IMR-90 (cell line): ENCODE data around the gene CDC42EP1. TPM values are rescaled to one million over a fixed set of nuclear protein-coding genes. Genes with fewer than 3 reads are reported as not detected.

Experiments used
- ATAC-seq: fragments of 200-7000 bp; cut with Tn5 transposase; 2 replicates; pipeline ENCODE4 v1.9.1; 2020; ENCODE audit warnings: low read depth, mild to moderate bottlenecking, moderate library complexity
- BruUV-seq: library from RNA; stranded (reverse); fragments of 400-500 nt; replicated peaks from 2 replicates; lab custom pipeline; 2021; lab: Mats Ljungman, UMichigan
- CTCF ChIA-PET: fragments of 300-600 bp; formaldehyde crosslinking; extraction: SDS; loops from one replicate; lab custom pipeline; 2021; ENCODE audit warnings: antibody characterized with exemption; lab: Yijun Ruan, JAX
- POLR2A ChIA-PET: fragments of 300-600 bp; sonication (Branson Sonifier 250); formaldehyde crosslinking; loops from one replicate; lab custom pipeline; 2022; ENCODE audit warnings: antibody characterized with exemption; ENCODE audit not compliant: unreplicated experiment; lab: Charles Lee
- DNase-seq: peaks from one replicate; pipeline ENCODE4 v3.0.0; 2013
- H2AFZ ChIP-seq: replicated peaks from 2 replicates; pipeline ENCODE3; 2013; ENCODE audit warnings: low read length, mild to moderate bottlenecking; ENCODE audit not compliant: poor library complexity
- H2AK5ac ChIP-seq: 2 replicates; pipeline ENCODE4 v1.6.1; 2013; ENCODE audit warnings: low read depth, low read length, inconsistent platforms
- H2AK9ac ChIP-seq: replicated peaks from 2 replicates; pipeline ENCODE3; 2013; ENCODE audit warnings: mild to moderate bottlenecking, low read depth, low read length, moderate library complexity; ENCODE audit not compliant: poor library complexity
- H2BK120ac ChIP-seq: 2 replicates; pipeline ENCODE4 v1.6.1; 2013; ENCODE audit warnings: low read depth, low read length, inconsistent platforms
- H2BK15ac ChIP-seq: 3 replicates; pipeline ENCODE4 v1.6.1; 2013; ENCODE audit warnings: low read depth, low read length, inconsistent platforms
- H2BK20ac ChIP-seq: 2 replicates; pipeline ENCODE4 v1.6.1; 2013; ENCODE audit warnings: low read depth, mild to moderate bottlenecking, inconsistent platforms, low read length, moderate library complexity
- H2BK5ac ChIP-seq: 2 replicates; pipeline ENCODE4 v1.6.1; 2013; ENCODE audit warnings: mild to moderate bottlenecking, low read depth, low read length, inconsistent platforms; ENCODE audit not compliant: poor library complexity, severe bottlenecking
- H3K14ac ChIP-seq: replicated peaks from 2 replicates; pipeline ENCODE4 v1.6.1; 2013; ENCODE audit warnings: low read depth, low read length, inconsistent platforms
- H3K18ac ChIP-seq: 2 replicates; pipeline ENCODE4 v1.6.1; 2013; ENCODE audit warnings: low read depth, low read length, control low read depth
- H3K23ac ChIP-seq: 2 replicates; pipeline ENCODE4 v1.6.1; 2013; ENCODE audit warnings: low read depth, low read length, inconsistent platforms
- H3K27ac ChIP-seq: 2 replicates; pipeline ENCODE4 v1.5.1; 2013; ENCODE audit warnings: mild to moderate bottlenecking, control low read depth, low read length; ENCODE audit not compliant: insufficient read depth
- H3K27me3 ChIP-seq: 2 replicates; pipeline ENCODE4 v1.6.1; 2013; ENCODE audit warnings: low read length; ENCODE audit not compliant: control insufficient read depth, insufficient read depth
- H3K36me3 ChIP-seq: 2 replicates; pipeline ENCODE4 v1.6.1; 2013; ENCODE audit warnings: low read length, mixed read lengths; ENCODE audit not compliant: control insufficient read depth, insufficient read depth
- H3K4ac ChIP-seq: 2 replicates; pipeline ENCODE4 v1.6.1; 2013; ENCODE audit warnings: low read depth, low read length, inconsistent platforms
- H3K4me1 ChIP-seq: 2 replicates; pipeline ENCODE4 v1.6.1; 2013; ENCODE audit warnings: low read length, mixed read lengths; ENCODE audit not compliant: control insufficient read depth, insufficient read depth
- H3K4me2 ChIP-seq: 2 replicates; pipeline ENCODE4 v1.6.1; 2013; ENCODE audit warnings: low read depth, mild to moderate bottlenecking, control low read depth, low read length, moderate library complexity
- H3K4me3 ChIP-seq: 2 replicates; pipeline ENCODE4 v1.5.1; 2013; ENCODE audit warnings: low read depth, mild to moderate bottlenecking, control low read depth, low read length, moderate library complexity; ENCODE audit not compliant: insufficient read depth
- H3K56ac ChIP-seq: 2 replicates; pipeline ENCODE4 v1.6.1; 2013; ENCODE audit warnings: low read length, inconsistent platforms; ENCODE audit not compliant: insufficient read depth; ENCODE audit errors: extremely low read depth
- H3K79me1 ChIP-seq, 2 experiments: 2 replicates each; pipeline ENCODE4 v1.6.1; 2013; ENCODE audit warnings: low read length in 2 of 2, inconsistent platforms in 1 of 2, low read depth in 1 of 2
- H3K9ac ChIP-seq: 2 replicates; pipeline ENCODE4 v1.6.1; 2013; ENCODE audit warnings: low read depth, low read length, control low read depth
- H3K9me1 ChIP-seq: 2 replicates; pipeline ENCODE4 v1.6.1; 2013; ENCODE audit warnings: low read length, inconsistent platforms; ENCODE audit not compliant: insufficient read depth
- H3K9me3 ChIP-seq: 2 replicates; pipeline ENCODE4 v1.6.1; 2013; ENCODE audit warnings: low read length; ENCODE audit not compliant: control insufficient read depth, insufficient read depth
- H4K20me1 ChIP-seq: 2 replicates; pipeline ENCODE4 v1.6.1; 2013; ENCODE audit warnings: low read length, inconsistent platforms; ENCODE audit not compliant: insufficient read depth
- H4K5ac ChIP-seq: 2 replicates; pipeline ENCODE4 v1.6.1; 2013; ENCODE audit warnings: mild to moderate bottlenecking, low read depth, low read length, control low read depth
- H4K8ac ChIP-seq, 2 experiments: 2 replicates each; pipeline ENCODE4 v1.6.1; 2013; ENCODE audit warnings: low read depth in 2 of 2, low read length in 2 of 2, control low read depth in 1 of 2, inconsistent platforms in 1 of 2
- H4K91ac ChIP-seq: 2 replicates; pipeline ENCODE4 v1.6.1; 2013; ENCODE audit warnings: low read depth, low read length, inconsistent platforms; ENCODE audit not compliant: insufficient read depth
- BHLHE40 ChIP-seq: fragments of 150-350 bp; IDR thresholded peaks from 2 replicates; pipeline ENCODE4 v1.6.1; 2016; ENCODE audit warnings: mild to moderate bottlenecking, low read depth, low read length
- CEBPB ChIP-seq: IDR thresholded peaks from 2 replicates; pipeline ENCODE4 v1.6.1; 2012; ENCODE audit warnings: low read depth, low read length, improper control_type of control experiment
- CHD1 ChIP-seq: IDR thresholded peaks from 2 replicates; pipeline ENCODE4 v1.6.1; 2012; ENCODE audit warnings: low read depth, low read length, improper control_type of control experiment
- CTCF ChIP-seq: conservative IDR thresholded peaks from 2 replicates; pipeline ENCODE4 v1.5.1; 2012; ENCODE audit warnings: mild to moderate bottlenecking, low read depth, low read length, improper control_type of control experiment
- ELK1 ChIP-seq: fragments of 150-350 bp; IDR thresholded peaks from 2 replicates; pipeline ENCODE4 v1.6.1; 2016; ENCODE audit warnings: low read depth, mild to moderate bottlenecking, low read length, moderate library complexity, borderline replicate concordance
- FOS ChIP-seq: fragments of 150-350 bp; IDR thresholded peaks from 2 replicates; pipeline ENCODE4 v1.6.1; 2016; ENCODE audit warnings: low read depth, low read length
- MAFK ChIP-seq: IDR thresholded peaks from 2 replicates; pipeline ENCODE4 v1.6.1; 2012; ENCODE audit warnings: low read depth, low read length, improper control_type of control experiment
- MAZ ChIP-seq: IDR thresholded peaks from 2 replicates; pipeline ENCODE4 v1.6.1; 2012; ENCODE audit warnings: low read depth, mild to moderate bottlenecking, low read length, improper control_type of control experiment, moderate library complexity, borderline replicate concordance
- MXI1 ChIP-seq: IDR thresholded peaks from 2 replicates; pipeline ENCODE4 v1.6.1; 2012; ENCODE audit warnings: low read depth, mild to moderate bottlenecking, low read length, moderate library complexity, borderline replicate concordance
- NFE2L2 ChIP-seq: fragments of 150-350 bp; IDR thresholded peaks from 2 replicates; pipeline ENCODE4 v1.6.1; 2016; ENCODE audit warnings: low read depth, mild to moderate bottlenecking, low read length
- POLR2A ChIP-seq: IDR thresholded peaks from 2 replicates; pipeline ENCODE4 v1.6.1; 2012; ENCODE audit warnings: mild to moderate bottlenecking, low read depth, low read length
- RCOR1 ChIP-seq: IDR thresholded peaks from 2 replicates; pipeline ENCODE4 v1.6.1; 2012; ENCODE audit warnings: mild to moderate bottlenecking, low read length, improper control_type of control experiment; ENCODE audit not compliant: insufficient replicate concordance
- RFX5 ChIP-seq: IDR thresholded peaks from 2 replicates; pipeline ENCODE4 v1.8.0; 2012; ENCODE audit warnings: low read depth, mild to moderate bottlenecking, low read length, moderate library complexity
- SMC3 ChIP-seq: fragments of 150-350 bp; IDR thresholded peaks from 2 replicates; pipeline ENCODE4 v1.6.1; 2016; ENCODE audit warnings: low read depth, mild to moderate bottlenecking, antibody characterized with exemption, low read length, moderate library complexity
- USF2 ChIP-seq: fragments of 150-350 bp; IDR thresholded peaks from 2 replicates; pipeline ENCODE4 v1.6.1; 2017; ENCODE audit warnings: mild to moderate bottlenecking, antibody characterized with exemption, low read length, low read depth
- WGBS, 2 experiments: methylation state at CpG; one replicate each; pipeline versions ENCODE4 v1.1.5 to v1.1.7; 2013; ENCODE audit warnings: missing lambda C conversion rate in 2 of 2; ENCODE audit not compliant: insufficient read length in 1 of 2; ENCODE audit errors: extremely low coverage in 2 of 2; 5-methylcytosine and 5-hydroxymethylcytosine counted together
- dilution Hi-C: fragments of 300-500 bp; cut with HindIII; formaldehyde crosslinking; loops from one replicate; pipeline ENCODE4 v1.14.3; 2018; ENCODE audit warnings: low sequenced_read_pairs; ENCODE audit not compliant: unreplicated experiment
- in situ Hi-C: fragments of 300-500 bp; cut with MboI; formaldehyde crosslinking; loops from 3 replicates; pipeline ENCODE4 v1.14.3; 2019; ENCODE audit warnings: low sequenced_read_pairs, inconsistent platforms, mixed read lengths
- intact Hi-C: fragments of 100-400 bp; cut with micrococcal nuclease; formaldehyde crosslinking; loops from 2 replicates; pipeline ENCODE4 v1.10.0; 2022
- polyA plus RNA-seq, 3 experiments: library from polyadenylated mRNA; depleted of rRNA; stranded (reverse); fragments of >200 nt; gene quantifications; 2 replicates each; pipeline ENCODE4 v1.2.3, GENCODE V29; 2012; ENCODE audit warnings: low replicate concordance in 1 of 3
- total RNA-seq: library from RNA; depleted of rRNA; stranded (reverse); fragments of >200 nt; gene quantifications from 2 replicates; pipeline ENCODE4 v1.2.3, GENCODE V29; 2012

CDC42EP1 gene
- total and polyA plus RNA-seq, 2 of the 4 experiments (the other 2 are of a cell fraction), result 4.7 to 47.3 TPM

GRCh38 chr22:37591823-37592404 lies 31.6 kb downstream of the CDC42EP1 start (continued):
- no peak for TF ChIP-seq MXI1

GRCh38 chr22:37594237-37594636 lies 34.0 kb downstream of the CDC42EP1 start:
- dilution Hi-C loops, result no loop called here
- TF ChIP-seq CTCF (no peak), USF2 (no peak), BHLHE40 (no peak), MAFK (no peak), NFE2L2 (no peak), SMC3 (no peak), CEBPB (no peak), POLR2A (no peak), RCOR1 (no peak), FOS (no peak), MAZ (no peak), ELK1 (no peak), CHD1 (no peak), RFX5 (no peak)

More at GRCh38 chr22:37594237-37594636, 34.0 kb downstream of the CDC42EP1 start:
- H2BK20ac ChIP-seq, result no peak overlapping the region
- WGBS, 2 experiments, result no CpG with 5 or more reads among the region's 5 CpGs
- intact Hi-C loops, result no loop called here
- H3K27me3 ChIP-seq, result peaks cover 12% of the 10 kb centered on the region
- CTCF ChIA-PET, result no interaction called here
- H4K8ac ChIP-seq, result no peak overlapping the region
- H3K23ac ChIP-seq, result no peak overlapping the region
- no peak overlapping the region for H3K56ac ChIP-seq
- in situ Hi-C loops, result no loop called here
- no peaks in the 10 kb centered on the region for H4K20me1 ChIP-seq
- BruUV-seq, result no TSS peak
- H2AK5ac ChIP-seq, result no peak overlapping the region
- no peak for ATAC-seq
- H3K27ac ChIP-seq, result no peak overlapping the region
- H3K4ac ChIP-seq, result no peak overlapping the region
- no peak overlapping the region for H3K14ac ChIP-seq
- POLR2A ChIA-PET, result no interaction called here
- DNase-seq, result no peak
- no peaks in the 10 kb centered on the region for H3K36me3 ChIP-seq
- no peak overlapping the region for H2BK15ac ChIP-seq
- H3K18ac ChIP-seq, result no peak overlapping the region
- 0 out of 2 replicates have a peak, but pooled peaks cover 3% of the 10 kb centered on the region for H3K9me1 ChIP-seq
- no peak overlapping the region for H2BK120ac ChIP-seq
- H3K9me3 ChIP-seq, result no peaks in the 10 kb centered on the region
- H3K4me3 ChIP-seq, result no peak overlapping the region
- H3K79me1 ChIP-seq, result no peaks in the 10 kb centered on the region
- no peak overlapping the region for H4K91ac ChIP-seq
- no peak overlapping the region for H3K4me2 ChIP-seq
- H2AFZ ChIP-seq, result no peak overlapping the region
- H2AK9ac ChIP-seq, result no peak overlapping the region
- no peaks in the 10 kb centered on the region; the same call in 1 of the 2 replicates for H3K4me1 ChIP-seq
- H3K9ac ChIP-seq, result no peak overlapping the region
- no peak overlapping the region for H4K5ac ChIP-seq
- H2BK5ac ChIP-seq, result no peak overlapping the region
